Endothelial cell of umbilical vein (primary cell): ENCODE results near the gene C1orf116. TPM values are rescaled to one million over a fixed set of nuclear protein-coding genes. Genes with fewer than 3 reads are reported as not detected.

Experiments used
- BruUV-seq: library from RNA; stranded (reverse); fragments of 400-500 nt; replicated peaks from 2 replicates; lab custom pipeline; 2021; lab: Mats Ljungman, UMichigan
- CTCF ChIA-PET: fragments of 300-600, 350-600 bp; sonication (Branson Sonifier 250); formaldehyde crosslinking; loops from one replicate; lab custom pipeline; 2021; ENCODE audit warnings: antibody characterized with exemption, inconsistent platforms; lab: Charles Lee
- POLR2A ChIA-PET: fragments of 300-600, 350-600 bp; sonication (Branson Sonifier 250); formaldehyde crosslinking; loops from one replicate; lab custom pipeline; 2021; ENCODE audit warnings: antibody characterized with exemption, inconsistent platforms; lab: Charles Lee
- DNase-seq: peaks from one replicate; pipeline ENCODE4 v3.0.0-alpha.2; 2011; ENCODE audit warnings: low read depth, low spot score
- FAIRE-seq: peaks from 2 replicates; lab custom pipeline; 2011; peaks lifted over from hg19 to GRCh38; lab: Jason Lieb, UNC
- H2AFZ ChIP-seq: 2 replicates; pipeline ENCODE4 v1.6.0; 2012; ENCODE audit warnings: low read depth, low read length, control low read depth, inconsistent platforms
- H3K27ac ChIP-seq: 2 replicates; pipeline ENCODE4 v1.5.1; 2011; ENCODE audit warnings: low read depth, mild to moderate bottlenecking, control low read depth, low read length, moderate library complexity; ENCODE audit not compliant: insufficient read depth
- H3K27me3 ChIP-seq, 2 experiments: 2 replicates each; pipeline versions ENCODE4 v1.6.0 to v1.6.1; 2011; ENCODE audit warnings: low read length in 2 of 2, mixed read lengths in 1 of 2; ENCODE audit not compliant: control insufficient read depth in 2 of 2, insufficient read depth in 2 of 2
- H3K36me3 ChIP-seq, 2 experiments: 2 replicates in 1 of 2; 3 replicates in 1 of 2; pipeline ENCODE4 v1.5.1; 2011; ENCODE audit warnings: low read length in 2 of 2, mild to moderate bottlenecking in 1 of 2, moderate library complexity in 1 of 2; ENCODE audit not compliant: control insufficient read depth in 2 of 2, insufficient read depth in 2 of 2; ENCODE audit errors: extremely low read depth in 1 of 2
- H3K4me1 ChIP-seq: 3 replicates; pipeline ENCODE4 v1.5.1; 2011; ENCODE audit warnings: mild to moderate bottlenecking, low read length; ENCODE audit not compliant: control insufficient read depth, insufficient read depth; ENCODE audit errors: extremely low read depth
- H3K4me2 ChIP-seq: 2 replicates; pipeline ENCODE4 v1.6.1; 2011; ENCODE audit warnings: low read length, control low read depth, mixed read lengths; ENCODE audit not compliant: insufficient read depth
- H3K4me3 ChIP-seq, 3 experiments: fragments of 200-600 bp in 1 of 3; sonication (generic), shearing (Covaris generic) in 1 of 3; replicated peaks in 1 of 3; 2 replicates each; pipeline ENCODE4 v1.5.1; 2011 to 2016; ENCODE audit warnings: control low read depth in 3 of 3, low read length in 3 of 3, mild to moderate bottlenecking in 2 of 3, inconsistent platforms in 1 of 3, low read depth in 1 of 3, moderate library complexity in 1 of 3; ENCODE audit not compliant: insufficient read depth in 1 of 3
- H3K79me2 ChIP-seq: 2 replicates; pipeline ENCODE4 v1.6.0; 2012; ENCODE audit warnings: low read length, inconsistent platforms; ENCODE audit not compliant: control insufficient read depth, insufficient read depth
- H3K9ac ChIP-seq: replicated peaks from 2 replicates; pipeline ENCODE3; 2011; ENCODE audit warnings: low read length, control low read depth; ENCODE audit not compliant: insufficient read depth; ENCODE audit errors: extremely low read depth
- H3K9me1 ChIP-seq: replicated peaks from 3 replicates; pipeline ENCODE4 v1.6.0; 2011; ENCODE audit warnings: mild to moderate bottlenecking, low read length; ENCODE audit not compliant: control insufficient read depth, insufficient read depth; ENCODE audit errors: extremely low read depth
- H3K9me3 ChIP-seq: replicated peaks from 2 replicates; pipeline ENCODE4 v1.5.1; 2012; ENCODE audit warnings: low read length, inconsistent platforms; ENCODE audit not compliant: control insufficient read depth, insufficient read depth
- H4K20me1 ChIP-seq: replicated peaks from 2 replicates; pipeline ENCODE3; 2011; ENCODE audit warnings: mild to moderate bottlenecking, low read length; ENCODE audit not compliant: control insufficient read depth, insufficient read depth; ENCODE audit errors: extremely low read depth
- EZH2 ChIP-seq: IDR thresholded peaks from 2 replicates; pipeline ENCODE4 v1.6.1; 2012; ENCODE audit warnings: borderline replicate concordance, low read depth, mild to moderate bottlenecking, moderate library complexity, low read length, inconsistent platforms; ENCODE audit not compliant: severe bottlenecking
- FOS ChIP-seq: IDR thresholded peaks from 2 replicates; pipeline ENCODE4 v1.6.1; 2011; ENCODE audit warnings: mild to moderate bottlenecking, low read length, moderate library complexity, borderline replicate concordance; ENCODE audit not compliant: insufficient read depth
- GATA2 ChIP-seq: IDR thresholded peaks from 2 replicates; pipeline ENCODE4 v1.7.0; 2011; ENCODE audit warnings: low read depth, mild to moderate bottlenecking, moderate library complexity, mixed read lengths, low read length; ENCODE audit not compliant: insufficient read length, insufficient read depth
- JUN ChIP-seq: IDR thresholded peaks from 2 replicates; pipeline ENCODE4 v1.6.1; 2011; ENCODE audit warnings: borderline replicate concordance, low read depth; ENCODE audit not compliant: insufficient read length, insufficient read depth
- MAX ChIP-seq: IDR thresholded peaks from 2 replicates; pipeline ENCODE4 v1.6.1; 2011; ENCODE audit not compliant: insufficient read depth, insufficient read length
- MYC ChIP-seq: IDR thresholded peaks from one replicate; pipeline ENCODE4 v1.6.1; 2011; ENCODE audit warnings: mild to moderate bottlenecking, low read depth, low read length
- POLR2A ChIP-seq: IDR thresholded peaks from 2 replicates; pipeline ENCODE4 v1.6.1; 2012; ENCODE audit warnings: low read depth, mild to moderate bottlenecking, control low read depth, low read length
- POLR2AphosphoS5 ChIP-seq: IDR thresholded peaks from 2 replicates; pipeline ENCODE4 v1.6.1; 2012; ENCODE audit warnings: low read depth, mild to moderate bottlenecking, control low read depth, low read length, moderate library complexity; ENCODE audit not compliant: insufficient read depth
- dilution Hi-C: fragments of 300-500 bp; cut with MboI; formaldehyde crosslinking; loops from one replicate; pipeline ENCODE4 v1.15.0; 2019; ENCODE audit warnings: low sequenced_read_pairs; ENCODE audit not compliant: extremely low pct_ligation_motif_present
- intact Hi-C: fragments of 100-400 bp; cut with micrococcal nuclease; formaldehyde crosslinking; loops from one replicate; pipeline ENCODE4 v1.10.0; 2022
- polyA plus RNA-seq, 4 experiments: library from polyadenylated mRNA; depleted of rRNA in 3 of 4; stranded (reverse) in 3 of 4; unstranded in 1 of 4; fragments of >200 nt; gene quantifications; 2 replicates each; pipeline versions ENCODE4 v1.2.1 to v1.2.3, GENCODE V29; 2011 to 2012; ENCODE audit warnings: missing spikeins in 1 of 4
- total RNA-seq: library from RNA; stranded (reverse); gene quantifications from 2 replicates; pipeline ENCODE4 v1.2.3, GENCODE V29; 2021
- TF ChIP-seq, protein P1 (sequence below), 2 donors: IDR thresholded peaks; 1 replicate in 1 of 2; 2 replicates in 1 of 2; pipeline ENCODE4 v1.5.1; 2011; ENCODE audit warnings: low read length in 2 of 2, mild to moderate bottlenecking in 2 of 2, moderate library complexity in 2 of 2, control low read depth in 1 of 2, inconsistent platforms in 1 of 2, low read depth in 1 of 2; ENCODE audit not compliant: insufficient read depth in 1 of 2; ENCODE audit errors: extremely low read depth in 1 of 2

The C1orf116 gene
- total and polyA plus RNA-seq, 2 donors (not counting 3 experiments of a cell fraction or from before 2014, with no cell fraction given), result 0.07 TPM; not detected in 1

DNA sequence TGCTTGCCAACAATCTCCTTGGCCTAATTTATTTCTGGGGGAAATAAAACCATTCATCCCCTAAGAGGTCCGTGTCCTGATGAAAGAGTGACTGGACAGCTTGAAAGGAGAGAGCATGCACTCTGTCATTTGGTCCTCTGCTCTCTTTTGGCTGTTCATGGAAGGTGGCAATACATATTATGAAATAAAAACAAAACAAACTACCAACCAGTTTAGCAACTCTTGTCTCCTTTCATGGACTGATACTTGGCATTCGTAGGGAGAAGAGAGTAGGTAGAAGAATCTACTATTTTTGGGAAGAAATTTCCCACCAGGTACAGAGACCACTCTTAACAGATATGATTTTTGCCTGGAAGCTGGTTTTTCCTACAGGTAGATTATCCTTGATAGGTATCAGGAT, 746 bp upstream of the C1orf116 start:
- BruUV-seq, result no TSS peak
- H4K20me1 ChIP-seq, result no peaks in the 10 kb centered on the region
- intact Hi-C loops (no loop called here), dilution Hi-C loops (no loop called here)
- no peaks in the 10 kb centered on the region for H3K4me1 ChIP-seq
- DNase-seq (no peak), FAIRE-seq (no peak)
- H3K4me2 ChIP-seq, result no peak overlapping the region
- no peaks in the 10 kb centered on the region for H3K79me2 ChIP-seq
- no peak for TF ChIP-seq POLR2A
- no peak for TF ChIP-seq FOS
- no peak for TF ChIP-seq GATA2
- no peak for TF ChIP-seq EZH2
- TF ChIP-seq MAX, result no peak
- no peak for TF ChIP-seq MYC
- TF ChIP-seq POLR2AphosphoS5, result no peak
- H3K4me3 ChIP-seq, result no peak overlapping the region
- peaks cover 11 to 43% of the 10 kb centered on the region in 2 experiments for H3K27me3 ChIP-seq
- H3K9me1 ChIP-seq, result no peaks in the 10 kb centered on the region
- no peaks in the 10 kb centered on the region for H3K36me3 ChIP-seq
- no peaks in the 10 kb centered on the region for H3K9me3 ChIP-seq
- no peak overlapping the region for H2AFZ ChIP-seq
- ChIA-PET POLR2A (no interaction called here), CTCF (interaction anchor here (0.8 to 1.2 kb wide), 2 partner anchors 16 to 20 kb away, joined by 3 read pairs; partner anchors contain the start of gene PFKFB2)
- no peak overlapping the region for H3K9ac ChIP-seq
- H3K27ac ChIP-seq, result no peak overlapping the region

- no peaks in the 10 kb centered on the region for H3K4me1 ChIP-seq
- intact Hi-C loops (no loop called here), dilution Hi-C loops (no loop called here)
- TF ChIP-seq MAX, result no peak
- TF ChIP-seq FOS, result no peak
- no peak for TF ChIP-seq POLR2A
- TF ChIP-seq, protein P1, sequence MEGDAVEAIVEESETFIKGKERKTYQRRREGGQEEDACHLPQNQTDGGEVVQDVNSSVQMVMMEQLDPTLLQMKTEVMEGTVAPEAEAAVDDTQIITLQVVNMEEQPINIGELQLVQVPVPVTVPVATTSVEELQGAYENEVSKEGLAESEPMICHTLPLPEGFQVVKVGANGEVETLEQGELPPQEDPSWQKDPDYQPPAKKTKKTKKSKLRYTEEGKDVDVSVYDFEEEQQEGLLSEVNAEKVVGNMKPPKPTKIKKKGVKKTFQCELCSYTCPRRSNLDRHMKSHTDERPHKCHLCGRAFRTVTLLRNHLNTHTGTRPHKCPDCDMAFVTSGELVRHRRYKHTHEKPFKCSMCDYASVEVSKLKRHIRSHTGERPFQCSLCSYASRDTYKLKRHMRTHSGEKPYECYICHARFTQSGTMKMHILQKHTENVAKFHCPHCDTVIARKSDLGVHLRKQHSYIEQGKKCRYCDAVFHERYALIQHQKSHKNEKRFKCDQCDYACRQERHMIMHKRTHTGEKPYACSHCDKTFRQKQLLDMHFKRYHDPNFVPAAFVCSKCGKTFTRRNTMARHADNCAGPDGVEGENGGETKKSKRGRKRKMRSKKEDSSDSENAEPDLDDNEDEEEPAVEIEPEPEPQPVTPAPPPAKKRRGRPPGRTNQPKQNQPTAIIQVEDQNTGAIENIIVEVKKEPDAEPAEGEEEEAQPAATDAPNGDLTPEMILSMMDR (IDR thresholded peaks at IDR 0.05; ENCODE audit: extremely low read depth in 1 of 2, insufficient read depth in 1 of 2, low read depth in 1 of 2, low read length in 2 of 2), result no peak
- no peak for TF ChIP-seq MYC
- no peak for TF ChIP-seq POLR2AphosphoS5
- TF ChIP-seq EZH2, result no peak
- no peak for TF ChIP-seq GATA2
- TF ChIP-seq JUN, result no peak
- ChIA-PET CTCF (interaction anchor here (1.0 to 1.2 kb wide), 3 partner anchors 12 to 26 kb away, joined by 3 read pairs; partner anchors contain the start of gene PFKFB2), POLR2A (no interaction called here)
- DNase-seq, result no peak
- H3K9me1 ChIP-seq, result no peaks in the 10 kb centered on the region
- H3K27me3 ChIP-seq, result peaks cover 7 to 29% of the 10 kb centered on the region in 2 experiments
- no peaks in the 10 kb centered on the region for H3K36me3 ChIP-seq
- no peak overlapping the region for H3K4me3 ChIP-seq
- no peak overlapping the region for H3K4me2 ChIP-seq
- FAIRE-seq, result no peak
- H3K27ac ChIP-seq, result no peak overlapping the region
- BruUV-seq, result no TSS peak
- no peaks in the 10 kb centered on the region for H3K9me3 ChIP-seq
- H3K9ac ChIP-seq, result no peak overlapping the region
- H4K20me1 ChIP-seq, result no peaks in the 10 kb centered on the region
- no peak overlapping the region for H2AFZ ChIP-seq
- H3K79me2 ChIP-seq, result no peaks in the 10 kb centered on the region
Observed at GRCh38 chr1:207031632-207032264, 808 bp downstream of the C1orf116 start.
